HG02981 (cell line): ENCODE data around the gene MIER2.

Experiments
- ATAC-seq: cut with Tn5 transposase; IDR thresholded peaks from one replicate; pipeline ENCODE4 v1.9.1; 2021; ENCODE audit warnings: mild to moderate bottlenecking, moderate library complexity; ENCODE audit not compliant: unreplicated experiment

Gene MIER2

DNA sequence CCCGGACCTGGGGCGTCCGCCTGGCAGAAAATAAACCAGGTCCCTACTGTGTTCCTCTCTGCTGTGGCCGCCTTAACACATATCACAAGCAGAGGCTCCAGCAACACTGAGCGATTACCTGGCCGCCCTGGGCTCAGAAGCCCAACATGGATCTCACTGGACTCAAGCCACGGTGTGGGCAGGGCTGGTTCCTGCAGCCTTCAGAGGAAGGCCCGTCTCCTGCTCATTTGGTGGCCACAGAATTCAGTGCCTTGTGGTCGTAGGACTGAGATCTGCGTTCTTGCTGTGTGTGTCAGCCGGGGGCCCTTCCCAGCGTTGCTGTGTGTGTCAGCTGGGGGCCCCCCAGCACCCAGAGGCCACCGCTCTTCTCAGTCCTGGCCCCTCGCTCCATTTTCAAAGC is 34.1 kb upstream of the MIER2 start:
- ATAC-seq: no peak

DNA sequence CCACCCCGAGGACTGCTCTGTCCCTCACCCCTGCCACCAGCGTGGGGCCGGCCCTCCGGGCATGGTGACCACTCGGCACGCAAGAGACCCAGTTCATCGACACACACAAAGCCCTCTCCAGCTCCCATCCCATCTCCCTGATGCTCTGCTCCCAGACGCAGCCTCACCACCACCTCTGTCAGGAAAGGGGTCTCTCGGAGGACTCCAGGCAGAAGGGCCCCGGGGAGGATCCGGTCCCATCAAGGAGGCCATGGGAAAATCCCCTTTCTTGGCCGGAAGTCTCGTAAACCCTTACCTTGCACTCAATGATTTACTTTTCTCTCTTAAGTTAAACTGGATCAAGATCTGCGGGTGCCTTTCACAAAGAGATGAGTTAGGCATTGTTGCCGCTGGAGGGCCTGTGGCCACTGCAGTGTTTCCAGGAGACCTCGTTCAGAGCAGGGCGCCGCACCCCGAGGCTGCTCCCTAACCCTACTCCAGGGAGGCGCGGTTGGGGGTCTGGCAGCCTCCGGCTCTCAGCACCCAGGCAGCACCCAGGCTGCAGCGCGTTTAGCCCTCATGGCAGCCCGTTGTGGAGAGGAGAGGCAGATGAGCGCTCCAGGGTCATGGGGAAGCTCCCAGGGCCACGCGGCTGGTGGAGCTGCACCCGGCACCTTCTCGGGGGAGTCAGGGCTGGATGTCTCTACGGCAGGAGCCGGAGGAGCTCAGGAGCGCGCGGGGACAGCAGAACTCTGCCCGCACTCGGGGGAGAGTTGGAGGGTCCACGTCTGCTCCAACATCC is 33.4 kb upstream of the MIER2 start:
- no peak for ATAC-seq

DNA sequence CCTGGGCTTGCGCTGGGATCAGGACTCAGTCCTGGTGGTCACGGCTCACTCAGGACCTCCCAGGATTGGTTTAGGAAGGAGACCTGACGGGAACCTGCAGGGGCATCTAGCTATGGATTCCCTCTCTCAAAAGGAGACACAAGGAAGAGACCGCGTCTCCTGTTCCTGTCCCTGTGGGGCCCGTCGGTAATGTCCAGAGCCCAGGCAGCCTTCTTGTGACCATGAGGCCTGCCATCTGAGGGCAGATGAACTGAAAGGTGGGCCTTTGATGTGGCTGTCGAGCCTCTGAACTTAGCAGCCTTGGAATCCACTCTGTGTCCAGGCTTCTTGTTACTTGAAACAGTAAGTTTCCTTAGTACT is 31.5 kb upstream of the MIER2 start:
- no peak for ATAC-seq

DNA sequence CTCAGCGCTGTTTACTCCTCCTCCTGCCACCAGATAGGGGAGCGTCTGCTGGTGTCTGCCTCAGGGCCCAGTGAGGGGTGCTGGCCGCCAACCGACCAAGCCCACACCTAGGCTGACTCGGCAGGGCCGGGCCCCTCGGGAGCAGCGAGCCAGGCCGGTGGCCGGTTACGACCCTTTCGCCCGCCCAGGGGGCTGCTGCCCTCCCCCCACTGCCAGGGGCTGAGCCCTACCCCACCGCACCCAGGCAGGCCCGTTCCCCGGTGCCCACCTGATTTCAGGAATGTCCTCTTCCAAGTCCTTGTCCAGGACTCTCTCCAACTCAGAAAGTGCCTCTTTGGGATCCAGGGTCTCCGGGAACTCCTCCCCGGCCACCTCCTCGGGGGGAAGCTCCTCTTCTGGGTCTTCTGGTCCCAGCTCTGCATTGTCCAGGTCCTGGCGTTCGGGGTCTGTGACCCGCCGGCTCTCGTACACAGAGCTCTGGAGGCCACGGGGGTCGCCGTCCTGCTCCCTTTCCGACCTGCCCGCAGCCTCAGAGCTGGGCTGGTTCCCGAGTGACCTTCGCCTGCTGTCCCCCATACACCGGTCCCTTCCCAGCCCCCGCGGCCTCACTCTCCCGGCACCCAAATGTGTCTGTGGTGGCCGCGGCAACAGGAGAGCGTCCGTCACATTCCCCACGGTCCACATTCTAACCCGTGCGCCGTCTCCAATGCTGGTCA is 31.0 kb upstream of the MIER2 start:
- no peak for ATAC-seq

DNA sequence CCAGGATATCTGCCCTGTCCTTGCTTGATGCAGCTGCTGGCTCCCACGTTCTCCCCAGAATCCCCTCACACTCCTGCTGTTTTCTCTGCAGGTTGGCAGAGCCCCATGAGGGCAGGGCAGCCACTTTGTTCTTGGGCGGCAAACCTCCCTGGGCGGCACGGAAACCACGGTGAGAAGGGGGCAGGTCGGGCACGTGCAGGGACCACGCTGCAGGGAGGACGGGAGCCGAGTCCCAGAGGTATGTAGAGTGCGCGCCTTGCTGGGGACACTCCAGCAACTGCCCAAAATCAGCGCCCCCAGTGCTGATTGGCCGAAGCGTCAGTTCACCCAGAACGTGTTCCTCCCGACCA is 30.3 kb upstream of the MIER2 start:
- ATAC-seq: no peak

DNA sequence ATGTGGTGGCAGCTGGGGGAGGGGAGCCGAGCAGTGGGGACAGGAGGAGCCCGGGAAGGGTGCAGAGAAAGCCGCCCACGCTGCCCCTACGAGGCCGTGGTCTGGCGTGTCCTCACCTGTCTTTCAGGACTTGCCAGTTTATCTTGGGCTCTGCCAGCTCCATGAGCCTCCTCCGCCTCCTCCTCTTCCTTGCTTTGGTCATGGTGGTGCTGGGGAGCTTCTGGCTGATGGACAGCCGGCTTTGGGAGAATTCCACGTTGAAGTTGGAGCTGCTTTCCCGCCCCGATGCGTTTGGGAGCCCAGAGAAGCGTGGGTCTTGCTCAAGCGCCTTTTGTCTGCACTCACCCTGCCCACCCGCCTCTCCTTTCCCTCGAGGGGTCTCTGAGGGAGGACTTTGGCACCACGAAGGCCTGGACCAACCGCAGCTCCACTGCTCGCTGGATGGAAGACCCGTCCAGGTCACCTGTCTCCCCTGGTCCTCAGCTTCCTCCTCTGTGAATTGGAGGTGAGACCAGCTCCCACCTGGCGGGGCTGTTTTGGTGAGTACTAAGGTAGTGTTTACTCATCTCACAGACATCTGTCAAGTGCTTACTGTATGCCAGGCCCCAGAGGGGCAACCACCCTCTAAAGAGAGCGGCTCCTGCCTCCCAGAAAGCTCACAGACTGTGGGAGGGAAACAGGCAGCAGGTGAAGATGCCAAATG is 29.7 kb upstream of the MIER2 start:
- no peak for ATAC-seq

DNA sequence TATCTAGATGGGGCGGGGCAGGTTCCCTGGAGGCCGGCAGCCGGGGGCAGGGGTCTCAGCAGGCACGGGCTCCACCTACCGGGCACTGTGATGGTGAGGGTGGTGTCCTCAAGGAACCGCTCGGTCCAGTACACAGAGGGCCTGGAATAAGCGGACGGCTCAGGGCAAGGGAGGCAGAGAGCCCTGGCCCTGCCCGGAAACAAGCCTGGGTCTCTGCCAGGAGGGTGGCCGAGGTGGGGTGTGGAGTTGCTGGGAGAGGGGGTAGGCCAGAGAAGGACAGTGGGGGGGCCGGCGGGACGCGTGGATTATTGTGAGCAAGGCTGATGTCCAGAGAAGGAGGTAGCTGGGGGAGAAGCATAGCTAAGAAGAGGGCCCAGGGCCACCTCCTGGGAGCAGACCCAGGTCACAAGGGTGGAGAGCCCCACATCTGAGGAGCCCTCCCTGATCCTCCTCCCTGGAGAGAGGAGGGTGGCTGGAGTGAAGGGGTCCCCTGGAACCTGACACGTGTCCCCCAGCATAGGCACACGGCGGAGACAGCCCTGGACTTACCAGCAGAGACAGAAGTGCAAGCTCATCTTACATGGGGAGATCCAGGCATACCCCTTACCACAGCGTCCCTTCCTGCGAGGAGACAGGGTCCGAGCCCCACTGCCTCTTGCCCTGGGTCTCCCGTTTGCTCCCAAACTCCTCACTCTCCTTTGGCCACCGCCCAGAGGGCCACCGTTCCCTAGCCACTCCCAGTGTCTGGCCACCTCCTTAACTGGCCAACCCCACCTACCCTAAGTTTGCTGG is 29.0 kb upstream of the MIER2 start:
- ATAC-seq: no peak

DNA sequence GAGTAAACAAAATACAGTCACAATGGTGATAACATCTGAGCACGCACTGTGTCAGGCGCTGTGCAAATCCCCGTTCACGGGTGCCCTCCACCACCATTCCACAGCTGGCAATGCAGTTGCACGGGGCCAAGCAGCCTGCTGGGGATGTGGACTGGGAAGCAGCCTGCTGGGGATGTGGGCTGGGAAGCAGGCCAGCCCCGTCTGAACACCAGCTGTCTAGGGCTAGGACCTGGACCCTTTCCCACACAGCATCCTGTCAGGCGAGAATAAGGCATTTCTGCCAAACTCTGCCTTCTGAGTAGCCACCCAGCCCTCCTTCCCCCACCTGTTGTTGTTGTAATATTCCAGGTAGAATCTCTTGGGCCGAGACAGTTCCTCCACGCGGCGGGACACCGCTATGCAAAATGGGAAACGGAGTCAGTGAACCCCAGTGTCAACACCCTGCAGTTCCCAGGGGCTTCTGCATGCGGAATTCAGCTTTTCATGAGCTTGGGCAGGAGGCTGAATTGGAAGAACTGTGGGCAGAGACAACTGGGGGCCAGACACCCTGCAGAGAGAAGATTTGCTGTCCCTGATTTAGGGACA is 27.8 kb upstream of the MIER2 start:
- no peak for ATAC-seq

DNA sequence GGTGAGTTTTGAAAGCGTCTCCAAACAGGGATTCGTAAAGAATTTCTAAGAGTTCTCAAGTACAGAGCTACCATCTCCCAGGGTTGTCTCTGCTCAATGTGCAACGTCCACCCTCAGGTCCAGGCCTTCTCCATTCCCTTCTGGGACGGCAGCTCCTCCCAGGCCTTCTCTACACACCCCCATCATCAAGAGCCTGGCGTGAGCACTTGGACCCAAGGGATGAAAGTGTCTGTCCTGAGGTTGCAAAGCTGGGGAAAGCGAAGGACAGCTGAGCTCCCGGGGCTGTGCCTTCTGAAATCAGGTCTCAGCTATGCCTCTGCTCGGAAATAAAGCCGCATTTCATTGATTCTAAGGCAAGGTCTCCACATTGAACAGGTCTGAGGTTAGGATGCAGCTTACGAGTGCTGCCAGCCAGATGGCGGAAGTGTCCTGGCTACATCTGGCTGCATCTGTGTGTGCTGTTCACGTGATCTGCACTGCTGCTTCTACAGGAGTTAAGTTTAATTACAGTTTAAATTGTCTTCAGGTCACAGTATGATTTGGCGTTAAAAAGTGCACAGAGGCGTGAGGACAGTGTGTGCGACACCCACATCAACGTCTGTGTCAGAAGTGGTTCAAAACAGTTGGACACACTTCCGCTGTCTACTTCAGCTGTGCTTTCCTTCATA is 27.0 kb upstream of the MIER2 start:
- ATAC-seq: no peak

DNA sequence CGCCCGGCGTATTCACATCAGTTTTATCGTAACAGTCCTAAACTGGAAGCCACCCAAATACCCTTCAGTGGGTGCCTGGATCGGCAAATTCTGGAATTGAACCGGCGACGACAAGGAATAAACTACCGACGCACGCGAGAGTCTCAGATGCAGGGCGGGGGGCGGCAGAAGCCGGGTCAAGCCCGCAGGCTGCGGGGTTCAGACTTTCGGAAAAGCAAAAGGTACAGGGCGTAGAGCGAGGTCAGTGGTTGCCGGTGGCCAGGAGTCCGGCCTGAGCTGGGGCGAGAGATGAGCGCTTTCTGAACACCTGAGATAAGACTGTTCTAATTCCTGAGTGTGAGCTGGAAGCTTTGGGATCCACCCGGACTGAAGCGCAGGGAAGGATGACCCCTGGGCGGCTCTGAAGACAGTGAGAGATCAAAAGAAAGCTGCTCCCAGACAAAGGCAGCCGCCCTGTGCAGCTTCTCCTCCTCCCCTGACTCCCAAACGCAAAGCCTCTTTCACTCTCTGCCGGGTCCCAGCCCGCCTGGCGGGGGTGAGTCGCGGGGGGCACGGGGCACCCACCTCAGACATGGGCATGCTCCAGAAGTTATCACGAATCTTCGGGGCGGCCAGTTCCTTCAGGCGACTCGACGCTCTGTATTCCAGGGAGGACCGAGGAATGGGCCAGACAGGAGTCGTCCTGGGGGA is 26.2 kb upstream of the MIER2 start:
- no peak for ATAC-seq

DNA sequence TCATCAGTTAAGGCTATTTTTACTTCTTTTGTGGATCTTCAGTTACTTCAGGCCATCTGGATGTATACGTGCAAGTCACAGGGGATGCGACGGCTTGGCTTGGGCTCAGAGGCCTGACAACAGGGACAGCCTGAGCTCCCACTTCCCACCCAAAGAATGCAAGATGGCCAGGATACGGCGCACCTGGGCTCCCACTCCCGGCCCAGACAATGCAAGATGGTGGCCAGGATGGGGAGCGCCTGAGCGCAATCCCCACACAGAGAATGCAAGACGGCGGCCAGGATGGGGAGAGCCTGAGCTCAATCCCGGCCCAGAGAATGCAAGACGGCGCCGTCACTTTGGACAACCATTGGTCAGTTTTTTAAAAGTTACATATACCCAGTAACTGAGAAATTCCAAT is 25.3 kb upstream of the MIER2 start:
- no peak for ATAC-seq

DNA sequence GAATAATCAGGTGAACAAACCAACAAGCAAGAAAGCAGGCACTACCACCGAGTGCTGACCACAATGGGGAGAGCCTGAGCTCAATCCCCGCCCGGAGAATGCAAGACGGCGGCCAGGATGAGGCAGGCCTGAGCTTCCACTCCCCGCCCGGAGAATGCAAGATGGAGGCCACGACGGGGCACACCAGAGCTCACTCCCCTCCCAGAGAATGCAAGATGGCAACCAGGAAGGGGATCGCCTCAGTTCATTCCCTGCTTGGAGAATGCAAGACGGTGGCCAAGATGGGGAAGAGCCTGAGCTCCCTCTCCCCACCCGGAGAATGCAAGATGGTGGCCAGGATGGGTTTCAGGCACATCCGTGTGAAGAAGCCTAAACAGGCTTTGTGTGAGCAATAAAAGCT is 24.7 kb upstream of the MIER2 start:
- no peak for ATAC-seq

DNA sequence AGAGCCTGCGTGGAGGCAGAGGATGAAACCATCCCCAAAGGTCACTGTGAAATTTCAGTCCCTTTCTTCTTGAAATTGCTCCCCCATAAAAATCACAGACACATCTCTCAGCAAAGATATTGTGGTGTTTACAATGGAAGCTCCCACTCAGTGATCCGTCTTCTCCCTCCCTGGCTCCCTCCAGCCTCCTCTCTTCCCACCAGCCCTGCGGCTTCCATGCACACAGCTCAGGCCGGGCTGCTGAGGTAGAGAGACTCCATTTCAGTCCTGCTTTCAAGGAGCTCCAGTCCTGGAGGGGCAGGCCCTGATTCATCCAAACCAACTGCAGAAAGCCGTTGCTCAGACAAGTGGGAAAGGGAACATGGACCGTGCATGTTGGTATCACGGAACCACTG is 24.0 kb upstream of the MIER2 start:
- no peak for ATAC-seq

DNA sequence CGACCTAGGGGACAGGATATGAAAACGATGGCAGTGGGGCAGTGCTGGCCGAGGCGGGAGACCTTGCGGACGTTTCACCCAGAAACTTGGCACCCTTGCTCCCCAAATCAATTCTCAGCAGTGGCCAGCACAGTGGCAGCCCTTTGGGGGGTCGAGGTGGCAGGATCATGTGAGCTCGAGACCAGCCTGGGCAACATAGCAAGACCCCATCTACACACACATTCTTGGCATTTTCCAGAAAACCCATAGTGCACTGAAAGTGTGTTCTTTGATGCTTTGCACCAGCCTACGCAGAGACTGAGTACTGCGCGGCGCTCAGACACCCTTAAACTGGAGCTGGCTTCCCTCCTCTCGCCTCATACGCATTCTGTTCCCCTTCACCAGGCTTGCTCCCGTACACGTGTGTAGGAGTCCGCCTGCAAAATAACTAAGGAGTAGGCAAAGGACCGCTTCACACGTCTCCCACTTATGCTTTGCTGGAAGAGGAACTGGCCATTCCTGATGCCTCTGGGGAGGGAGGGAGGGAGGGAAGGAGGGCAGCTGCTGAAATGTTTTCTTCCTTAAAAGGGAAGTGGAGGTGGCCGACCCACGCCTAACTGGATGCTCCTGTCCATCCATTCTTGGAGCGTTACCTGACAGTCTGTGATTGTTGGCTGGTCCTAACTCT is 23.5 kb upstream of the MIER2 start:
- no peak for ATAC-seq

DNA sequence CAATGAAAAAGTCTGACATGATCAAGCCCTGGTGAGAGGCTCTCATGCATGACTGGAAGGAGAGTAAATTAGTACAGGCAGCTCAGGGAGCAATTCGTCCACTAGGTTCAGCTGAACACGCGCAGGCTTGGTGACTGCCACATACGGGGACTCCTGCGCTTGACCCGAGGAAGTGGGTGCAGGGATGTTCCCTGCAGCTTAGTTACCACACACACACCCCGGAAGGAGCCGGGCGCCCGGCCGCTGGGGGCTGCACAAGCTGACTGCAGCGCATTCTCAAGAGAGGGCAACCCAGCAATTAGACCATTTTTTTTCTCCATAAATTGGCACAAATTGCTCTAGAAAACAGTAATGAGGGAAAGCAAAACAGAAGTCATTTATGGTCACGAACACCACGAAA is 23.0 kb upstream of the MIER2 start:
- ATAC-seq: no peak

DNA sequence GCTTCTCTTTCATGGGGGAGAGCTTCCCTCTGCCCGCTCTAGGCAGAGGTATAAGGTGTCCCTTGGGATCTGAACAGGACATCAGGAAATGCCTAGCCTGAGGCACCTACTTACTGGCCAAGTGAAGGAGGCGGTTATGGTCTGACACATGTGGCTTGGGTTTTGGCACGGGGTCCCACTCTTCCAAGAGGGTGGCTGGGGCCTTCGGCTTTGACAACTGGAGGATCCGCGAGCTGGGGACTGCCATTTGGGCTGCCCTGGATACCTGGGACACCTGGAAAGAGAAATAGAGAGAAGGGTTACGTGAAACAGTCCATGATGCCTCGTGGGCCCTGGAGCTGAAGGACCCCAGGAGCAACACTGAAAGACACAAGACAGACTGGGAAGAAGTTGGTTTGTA is 22.4 kb upstream of the MIER2 start:
- no peak for ATAC-seq

DNA sequence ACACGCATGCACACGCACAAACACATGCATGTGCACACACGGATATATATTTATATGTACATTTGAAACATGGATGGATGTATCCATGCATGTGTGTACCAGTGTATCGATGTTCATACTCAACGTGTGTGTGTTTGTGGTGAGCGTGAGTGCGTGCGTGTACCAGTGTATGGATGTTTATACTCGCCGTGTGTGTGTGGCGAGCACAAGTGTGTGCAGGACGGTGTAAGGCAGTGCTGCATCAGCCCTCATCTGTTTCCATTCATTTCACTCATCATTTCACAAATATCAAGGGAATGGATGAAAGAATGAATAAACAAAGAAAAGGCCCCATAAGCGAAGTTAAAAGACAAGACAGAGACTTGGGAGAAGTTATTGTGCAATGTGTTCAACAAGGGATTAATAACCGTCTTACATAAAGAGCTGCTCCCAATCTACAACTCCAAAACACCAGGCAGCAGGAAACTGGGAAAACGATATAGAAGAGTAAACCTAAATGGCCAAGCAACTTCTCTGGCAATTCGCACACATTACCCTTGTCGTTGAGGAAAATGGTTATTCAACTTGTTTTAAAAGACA is 21.7 kb upstream of the MIER2 start:
- ATAC-seq: no peak

DNA sequence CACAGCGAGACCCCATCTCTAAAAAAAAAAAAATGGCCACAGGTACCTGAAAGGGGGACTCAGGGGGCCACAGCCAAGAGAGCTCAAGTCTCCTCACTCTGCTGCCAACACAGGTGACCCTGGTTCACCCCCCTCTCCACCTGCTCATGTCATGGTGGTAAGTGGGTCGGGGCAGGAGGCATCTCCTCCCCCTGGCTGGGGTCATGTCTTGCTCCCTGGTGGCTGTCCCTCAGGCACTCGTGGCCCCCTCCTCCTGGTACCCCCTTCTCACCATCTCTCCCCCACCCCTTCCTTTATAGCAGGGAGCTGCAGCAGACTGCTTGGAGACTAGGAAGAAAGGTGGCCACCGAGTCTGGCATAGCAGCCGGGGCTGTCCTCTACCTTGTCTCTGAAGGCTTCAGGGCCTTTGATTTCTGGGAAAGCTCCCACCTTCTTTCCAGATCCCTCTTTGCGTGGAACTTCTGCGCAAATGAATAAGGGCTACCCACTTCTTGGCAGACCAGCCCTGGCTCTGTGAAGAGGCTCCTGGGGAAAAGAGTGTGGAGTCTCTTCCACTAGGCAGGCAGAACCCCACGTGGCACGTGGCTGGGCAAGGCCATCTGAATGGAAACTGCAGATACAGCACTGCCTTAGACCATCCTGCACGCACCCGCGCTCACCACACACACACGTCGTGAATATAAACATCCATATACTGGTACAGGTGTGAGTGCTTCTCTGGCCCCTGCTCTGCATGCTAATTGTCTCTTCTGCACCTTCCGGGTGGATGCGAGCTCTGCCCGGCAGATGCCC is 20.1 kb upstream of the MIER2 start:
- ATAC-seq: no peak
